GM18951 (cell line): ENCODE data around the gene E2F6.

Experiments used
- POLR2A ChIP-seq: IDR thresholded peaks from 4 replicates; pipeline ENCODE4 v1.6.1; 2011; ENCODE audit warnings: mild to moderate bottlenecking; ENCODE audit not compliant: insufficient read length, insufficient read depth; ENCODE audit errors: extremely low read depth
- in situ Hi-C: fragments of 300-500 bp; cut with MboI; formaldehyde crosslinking; loops from one replicate; pipeline ENCODE4 v1.12.0; 2022; ENCODE audit warnings: low sequenced_read_pairs, mixed read lengths, inconsistent platforms; ENCODE audit not compliant: unreplicated experiment

Gene E2F6

GRCh38 chr2:11482473-11483035 is 16.6 kb upstream of the E2F6 start:
- no peak for TF ChIP-seq POLR2A
- in situ Hi-C loops: loop anchor here (25.0 kb wide), 1 partner anchor 305 kb away; no protein-coding TSS in a partner anchor

- no peak for TF ChIP-seq POLR2A
- in situ Hi-C loops: loop anchor here (25.0 kb wide), 1 partner anchor 305 kb away; no protein-coding TSS in a partner anchor
Measured at GRCh38 chr2:11481789-11482472, 16.0 kb upstream of the E2F6 start.

GRCh38 chr2:11481426-11481788 is 15.4 kb upstream of the E2F6 start:
- in situ Hi-C loops: loop anchor here (25.0 kb wide), 1 partner anchor 306 kb away; no protein-coding TSS in a partner anchor
- TF ChIP-seq POLR2A: no peak

GRCh38 chr2:11480859-11481258 is 14.9 kb upstream of the E2F6 start:
- in situ Hi-C loops: loop anchor here (25.0 kb wide), 1 partner anchor 306 kb away; no protein-coding TSS in a partner anchor
- TF ChIP-seq POLR2A: no peak

- TF ChIP-seq POLR2A: no peak
- in situ Hi-C loops: loop anchor here (25.0 kb wide), 1 partner anchor 307 kb away; no protein-coding TSS in a partner anchor
Measured at GRCh38 chr2:11480406-11480805, 14.4 kb upstream of the E2F6 start.

GRCh38 chr2:11478899-11479605 is 13.1 kb upstream of the E2F6 start:
- in situ Hi-C loops: loop anchor here (25.0 kb wide), 1 partner anchor 308 kb away; no protein-coding TSS in a partner anchor
- TF ChIP-seq POLR2A: no peak

- no peak for TF ChIP-seq POLR2A
- in situ Hi-C loops: loop anchor here (25.0 kb wide), 1 partner anchor 309 kb away; no protein-coding TSS in a partner anchor
Measured at GRCh38 chr2:11477994-11478393, 12.0 kb upstream of the E2F6 start.

GRCh38 chr2:11473659-11474433 is 7.9 kb upstream of the E2F6 start:
- no peak for TF ChIP-seq POLR2A
- in situ Hi-C loops: no loop called here

GRCh38 chr2:11467749-11468148 is 1.8 kb upstream of the E2F6 start:
- in situ Hi-C loops: no loop called here
- no peak for TF ChIP-seq POLR2A

- no peak for TF ChIP-seq POLR2A
- in situ Hi-C loops: no loop called here
Measured at GRCh38 chr2:11467129-11467649, 1.2 kb upstream of the E2F6 start.

- TF ChIP-seq POLR2A: no peak
- in situ Hi-C loops: no loop called here
Measured at GRCh38 chr2:11466307-11467128, 557 bp upstream of the E2F6 start.

GRCh38 chr2:11465110-11465484 is 864 bp downstream of the E2F6 start:
- in situ Hi-C loops: no loop called here
- TF ChIP-seq POLR2A: no peak
